Measurements from ENCODE around the gene WIF1.
A peak's percentile ranks its signal among the peaks of the same experiment; 100 is the strongest.

WIF1 gene

GRCh38 chr12:65121956-65122469 lies 908 bp upstream of the WIF1 start:
- no peak for DNase-seq (ENCODE audit: low spot score)

DNA sequence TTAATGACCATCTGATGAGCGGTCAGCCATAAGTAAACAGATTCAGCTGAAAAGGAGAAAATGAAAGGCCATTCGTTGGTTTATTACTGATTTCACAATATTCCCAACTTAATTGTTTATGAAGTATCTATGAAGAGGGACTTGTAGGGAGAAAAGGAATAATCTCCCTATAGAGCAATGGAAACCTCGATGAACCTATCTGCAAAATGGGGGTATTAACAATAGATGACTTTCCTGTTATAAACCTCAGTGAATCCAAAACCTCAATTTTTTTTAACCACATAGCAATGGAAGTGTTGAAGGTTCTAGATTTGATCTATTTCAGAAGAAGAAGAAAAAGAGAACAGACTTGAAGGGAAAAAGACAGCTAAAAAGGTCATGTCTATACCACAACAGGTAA lies 2.0 kb downstream of the WIF1 start:
- no peak for DNase-seq (ENCODE audit: low spot score)

- no peak for DNase-seq (ENCODE audit: low spot score)
Observed at GRCh38 chr12:65113621-65114035, 7.5 kb downstream of the WIF1 start.

DNA sequence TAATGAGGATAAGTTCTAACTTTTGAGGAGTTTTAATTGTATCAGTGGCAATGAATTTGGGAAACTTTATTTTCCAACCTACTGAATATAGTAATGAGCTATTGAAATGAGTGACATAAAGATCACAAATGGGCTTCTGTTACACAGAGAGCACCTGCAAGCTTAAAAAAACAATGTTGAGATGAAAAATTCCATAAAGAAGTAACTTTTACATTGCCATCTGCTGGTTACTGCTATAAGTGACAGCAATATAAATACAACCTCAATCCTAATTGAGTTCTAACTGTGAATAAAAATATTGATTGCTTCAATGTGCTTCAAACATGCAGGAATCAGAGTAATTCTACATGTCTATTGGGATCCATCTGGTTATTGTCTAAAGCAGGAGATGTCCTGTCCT lies 14.2 kb downstream of the WIF1 start:
- peak; percentile 34 for DNase-seq (ENCODE audit: low spot score)

GRCh38 chr12:65100140-65100539 lies 21.0 kb downstream of the WIF1 start:
- peak; percentile 18 for DNase-seq (ENCODE audit: low spot score)

GRCh38 chr12:65099182-65099581 lies 21.9 kb downstream of the WIF1 start:
- no peak for DNase-seq (ENCODE audit: low spot score)

- no peak for DNase-seq (ENCODE audit: low spot score)
Observed at GRCh38 chr12:65098364-65098763, 22.7 kb downstream of the WIF1 start.

DNA sequence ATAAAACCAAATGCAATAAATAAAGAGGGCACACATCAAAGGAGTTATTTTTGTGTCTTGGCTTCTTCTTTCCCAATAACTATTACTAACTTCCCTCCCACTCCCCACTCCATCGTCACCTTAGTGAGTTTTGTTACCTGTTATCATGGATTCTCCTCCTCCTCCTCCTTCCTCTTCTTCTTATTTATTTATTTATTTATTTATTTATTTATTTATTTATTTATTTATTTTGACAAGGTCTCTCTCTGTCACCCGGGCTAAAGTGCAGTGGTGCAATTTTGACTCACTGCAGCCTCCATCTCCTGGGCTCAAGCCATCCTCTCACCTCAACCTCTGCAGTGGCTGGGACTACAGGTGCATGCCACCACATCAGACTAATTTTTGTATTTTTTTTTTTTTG lies 26.4 kb downstream of the WIF1 start:
- no peak for DNase-seq (ENCODE audit: low spot score)

- no peak for DNase-seq (ENCODE audit: low spot score)
Observed at GRCh38 chr12:65093606-65094005, 27.5 kb downstream of the WIF1 start.

GRCh38 chr12:65090461-65090860 lies 30.6 kb downstream of the WIF1 start:
- DNase-seq (ENCODE audit: low spot score), result no peak

- DNase-seq (ENCODE audit: low spot score), result no peak
Observed at GRCh38 chr12:65086236-65086635, 34.9 kb downstream of the WIF1 start.

DNA sequence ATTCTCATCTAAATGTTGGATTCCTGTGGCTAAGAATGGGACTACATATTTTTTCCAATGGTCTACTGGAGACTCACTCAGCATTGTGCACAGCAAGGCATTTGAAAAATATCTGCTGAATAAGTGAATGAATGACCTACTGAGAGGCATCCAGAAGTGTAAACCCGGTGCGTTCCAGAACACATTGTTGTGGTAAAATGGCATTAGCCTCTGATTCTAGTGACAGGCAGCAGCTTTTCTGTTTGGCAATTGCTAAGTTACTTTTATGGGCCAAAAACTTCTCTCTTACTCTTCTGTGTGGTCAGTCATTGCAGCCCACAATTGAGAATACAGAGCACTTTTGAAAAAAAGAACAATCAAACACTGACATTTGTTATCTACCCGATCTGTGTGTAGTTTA lies 36.5 kb downstream of the WIF1 start:
- no peak for DNase-seq (ENCODE audit: low spot score)

GRCh38 chr12:65083581-65083980 lies 37.5 kb downstream of the WIF1 start:
- no peak for DNase-seq (ENCODE audit: low spot score)

GRCh38 chr12:65082406-65082805 lies 38.7 kb downstream of the WIF1 start:
- DNase-seq (ENCODE audit: low spot score), result no peak

DNA sequence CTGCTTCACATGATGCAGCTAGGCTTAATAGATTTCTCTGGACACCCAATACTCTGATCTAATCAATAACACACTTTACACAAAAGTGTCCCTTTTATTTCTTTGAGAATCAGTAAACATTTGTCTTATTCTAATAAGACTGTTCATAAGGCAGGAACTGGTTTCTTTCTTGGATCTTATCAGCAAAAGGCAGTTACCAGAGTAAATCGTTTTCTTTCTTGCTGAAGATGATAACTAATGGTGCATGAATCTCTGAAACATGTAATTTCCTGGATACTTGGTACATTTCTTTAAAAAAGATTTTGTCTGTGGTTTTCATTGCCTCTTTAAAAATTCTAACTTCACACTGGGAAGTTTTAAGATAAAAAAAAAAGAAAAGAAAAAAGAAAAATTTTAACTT lies 39.6 kb downstream of the WIF1 start:
- DNase-seq (ENCODE audit: low spot score), result no peak

DNA sequence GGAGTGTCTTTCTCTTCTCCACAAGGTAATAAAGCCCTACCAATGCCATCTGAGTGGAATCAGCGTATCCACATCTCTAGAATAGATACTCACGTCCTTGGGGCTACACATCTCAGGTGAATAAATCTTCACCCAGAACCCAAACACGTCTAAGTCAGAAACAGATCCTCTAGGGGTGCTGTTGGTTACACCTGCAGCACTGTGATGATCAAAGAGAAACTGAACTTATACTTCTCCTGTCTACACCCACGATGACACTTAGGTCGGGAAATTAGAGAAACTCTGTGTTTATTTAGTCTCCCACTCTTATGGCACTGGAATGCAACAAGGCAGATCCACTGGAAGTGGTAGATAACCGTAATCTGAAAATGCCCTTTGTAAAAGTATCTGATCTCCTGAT lies 46.2 kb downstream of the WIF1 start:
- DNase-seq (ENCODE audit: low spot score), result peak; percentile 25

DNA sequence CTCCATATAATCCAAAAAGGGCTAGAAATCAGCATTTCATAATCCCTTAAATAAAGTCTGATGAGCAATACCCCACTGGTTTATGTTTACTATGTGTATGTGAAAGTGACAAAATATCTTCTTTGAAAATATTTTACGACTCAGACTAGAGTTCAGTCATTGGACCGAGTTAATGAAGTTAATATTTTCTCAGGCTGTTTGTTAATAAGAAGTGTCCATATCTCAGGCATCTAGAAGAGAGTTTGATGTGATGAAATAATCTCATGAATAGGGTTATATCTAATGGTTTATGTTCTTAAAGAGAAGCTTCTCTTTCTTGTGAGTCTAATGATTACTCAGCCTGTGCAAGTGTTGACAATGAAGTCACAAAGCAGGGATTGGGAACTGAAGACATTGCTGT lies 51.8 kb downstream of the WIF1 start:
- DNase-seq (ENCODE audit: low spot score), result no peak

- DNase-seq (ENCODE audit: low spot score), result no peak
Observed at GRCh38 chr12:65067383-65067782, 53.7 kb downstream of the WIF1 start.

DNA sequence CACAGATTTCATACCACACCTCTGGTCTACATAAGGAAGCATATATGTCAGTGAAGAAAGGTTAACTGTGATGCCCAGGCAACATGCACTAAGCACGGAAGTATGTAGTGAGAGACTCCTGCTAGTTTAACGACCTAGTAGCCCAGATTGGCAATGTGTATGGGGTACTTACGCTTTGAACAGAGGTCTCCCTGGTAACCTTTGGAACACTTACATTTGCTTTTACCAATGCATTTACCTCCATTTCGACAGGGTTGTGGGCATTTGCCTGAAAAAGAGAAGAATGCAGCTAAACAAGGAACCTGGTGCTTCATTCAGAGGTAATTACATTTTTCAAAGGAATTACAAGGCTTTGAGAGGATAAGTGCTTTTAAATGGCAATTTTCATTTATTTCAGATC lies 65.2 kb downstream of the WIF1 start:
- no peak for DNase-seq (ENCODE audit: low spot score)

GRCh38 chr12:65051218-65051617 lies 69.9 kb downstream of the WIF1 start:
- no peak for DNase-seq (ENCODE audit: low spot score)

DNA sequence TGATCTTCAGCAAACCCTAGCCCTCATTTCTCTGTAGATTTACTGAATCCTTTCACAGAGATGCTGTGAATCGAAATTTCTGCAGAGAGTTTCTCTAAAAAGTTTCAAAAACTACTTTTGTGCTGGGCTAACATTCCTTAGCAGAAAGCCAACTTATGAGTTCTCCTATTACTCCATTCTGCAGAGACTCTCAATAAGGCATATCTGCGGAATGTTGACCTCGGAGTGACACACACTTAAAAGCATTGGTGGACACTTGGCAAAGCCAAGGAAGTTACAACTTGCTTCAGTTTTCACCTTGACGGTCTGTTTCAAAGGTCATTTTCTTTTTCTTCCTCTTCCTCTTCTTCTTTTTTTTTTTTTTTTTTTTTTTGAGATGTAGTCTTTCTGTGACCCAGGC lies 75.8 kb downstream of the WIF1 start:
- no peak for DNase-seq (ENCODE audit: low spot score)

GRCh38 chr12:65039301-65039700 lies 81.8 kb downstream of the WIF1 start:
- DNase-seq (ENCODE audit: low spot score), result no peak

GRCh38 chr12:65025136-65025535 lies 96.0 kb downstream of the WIF1 start:
- no peak for DNase-seq (ENCODE audit: low spot score)

- DNase-seq (ENCODE audit: low spot score), result no peak
Observed at GRCh38 chr12:65023485-65023884, 97.6 kb downstream of the WIF1 start.

DNA sequence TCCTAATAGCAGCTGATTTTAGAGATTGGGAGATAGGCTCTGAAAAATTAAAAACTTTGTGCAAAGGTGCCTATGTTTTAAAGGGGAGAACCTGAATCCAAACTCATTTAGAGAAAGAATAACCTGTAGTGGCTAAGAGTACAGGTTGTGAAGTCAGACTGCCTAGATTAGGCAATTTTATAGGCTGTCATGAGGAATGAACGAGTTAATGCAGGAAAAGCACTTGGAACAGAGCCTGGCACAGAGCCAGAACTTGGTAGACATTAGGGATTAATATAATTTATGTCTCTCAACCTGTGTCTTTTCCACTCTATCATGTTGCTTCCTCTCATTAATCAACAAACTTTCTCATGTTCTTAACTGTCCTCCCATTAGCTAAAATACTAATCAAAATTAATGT lies 98.1 kb downstream of the WIF1 start:
- DNase-seq (ENCODE audit: low spot score), result no peak

All from NAMALWA (cell line).